Activated CD4-positive, alpha-beta T cell treated with anti-CD3 and anti-CD28 coated beads for 36 hours (primary cell): Measurements from ENCODE around the gene CHRNB2. TPM values are rescaled to one million over a fixed set of nuclear protein-coding genes. Genes with fewer than 3 reads are reported as not detected.
A peak's percentile ranks its signal among the peaks of the same experiment; 100 is the strongest.

Experiments used
- ATAC-seq: fragments of 200-7000 bp; cut with Tn5 transposase; one replicate; pipeline ENCODE4 v1.10.0; 2021; ENCODE audit warnings: mild to moderate bottlenecking, moderate library complexity
- CTCF ChIA-PET: fragments of 350-600 bp; sonication (Branson Sonifier 250); formaldehyde crosslinking; loops from one replicate; lab custom pipeline; 2021; ENCODE audit warnings: antibody characterized with exemption; lab: Charles Lee
- POLR2A ChIA-PET: fragments of 350-600 bp; sonication (Branson Sonifier 250); formaldehyde crosslinking; loops from one replicate; lab custom pipeline; 2021; ENCODE audit warnings: antibody characterized with exemption, inconsistent platforms; lab: Charles Lee
- DNase-seq: peaks from one replicate; pipeline ENCODE4 v3.0.0-alpha.2; 2020
- H3K27ac Mint-ChIP-seq: one replicate; pipeline ENCODE4 v1.8.0; 2021; ENCODE audit warnings: mixed read lengths
- H3K27me3 Mint-ChIP-seq: one replicate; pipeline ENCODE4 v1.8.0; 2021; ENCODE audit warnings: mixed read lengths
- H3K36me3 Mint-ChIP-seq: one replicate; pipeline ENCODE4 v1.8.0; 2021; ENCODE audit warnings: low read depth, mixed read lengths
- H3K4me1 Mint-ChIP-seq: one replicate; pipeline ENCODE4 v1.8.0; 2021; ENCODE audit warnings: mixed read lengths
- H3K4me3 Mint-ChIP-seq: one replicate; pipeline ENCODE4 v1.8.0; 2021; ENCODE audit warnings: mild to moderate bottlenecking, moderate library complexity, mixed read lengths
- H3K9me3 Mint-ChIP-seq: one replicate; pipeline ENCODE4 v1.8.0; 2021; ENCODE audit warnings: low read depth, mixed read lengths
- intact Hi-C, 2 experiments: fragments of 100-400 bp; cut with DNase I in 1 of 2; cut with micrococcal nuclease in 1 of 2; formaldehyde crosslinking; loops; one replicate each; pipeline versions ENCODE4 v1.14.2 to v1.15.1; 2022 to 2024; cut with DNase I, micrococcal nuclease
- total RNA-seq, 2 experiments: library from RNA; stranded (reverse); gene quantifications; one replicate each; pipeline ENCODE4 v1.2.3, GENCODE V29; 2021

Gene CHRNB2
- total RNA-seq, 2 experiments from 2014 or later = 0.07 TPM; not detected in 1

DNA sequence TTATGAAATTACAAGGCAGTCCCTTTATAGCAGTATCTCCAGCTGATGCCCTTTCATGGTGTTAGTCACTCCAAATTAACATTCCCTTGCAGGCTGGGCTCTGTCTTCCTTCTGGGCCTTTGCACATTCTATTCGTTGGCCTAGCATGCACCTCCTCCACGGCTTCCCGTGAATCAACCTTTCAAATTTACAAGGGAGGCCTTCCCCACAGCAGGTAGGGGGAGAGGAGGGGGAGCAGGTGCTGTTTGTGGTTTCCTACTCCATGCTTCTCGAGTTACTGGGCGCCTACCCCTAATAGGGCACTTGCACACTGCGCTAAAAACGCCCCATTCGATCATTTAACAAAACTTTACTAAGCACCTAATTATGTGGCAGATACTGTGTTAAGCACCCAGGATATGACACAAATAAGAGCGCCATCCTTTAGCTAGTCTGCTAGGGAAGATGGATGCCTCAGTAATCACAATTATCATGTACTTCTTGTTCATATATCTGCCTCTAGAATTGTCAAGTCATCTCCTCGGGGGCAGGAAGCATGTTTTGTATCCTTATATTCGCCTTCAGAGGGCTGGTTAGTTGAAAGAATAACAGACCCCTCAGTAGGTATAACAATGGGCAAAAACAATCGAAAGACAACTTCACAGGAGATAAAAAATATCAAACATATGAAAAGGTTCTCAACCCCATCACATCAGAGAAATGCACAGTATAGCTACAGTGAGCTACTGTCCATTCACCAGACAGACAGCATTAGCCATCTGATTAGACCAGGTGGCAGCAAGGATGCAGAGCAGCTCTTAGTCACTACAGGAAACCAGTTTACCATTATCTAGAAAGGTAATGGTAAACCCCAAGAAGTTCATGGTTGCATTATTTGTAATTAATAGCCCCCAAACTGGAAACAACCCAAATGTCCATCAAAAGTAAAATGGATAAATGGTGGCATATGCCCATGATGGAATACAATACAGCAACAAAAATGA lies 42.1 kb downstream of the CHRNB2 start:
- peak overlapping the region; percentile 95 for H3K4me3 Mint-ChIP-seq
- H3K4me1 Mint-ChIP-seq = peaks cover 64% of the 10 kb centered on the region
- H3K27ac Mint-ChIP-seq = peak overlapping the region; percentile 99
- DNase-seq = peak; percentile 77
- ChIA-PET POLR2A (interaction anchor here (1.1 kb wide), 1 partner anchor 17 kb away, joined by 5 read pairs; no protein-coding TSS in a partner anchor), CTCF (interaction anchor here (0.7 to 2.4 kb wide), 3 partner anchors 10 to 150 kb away, joined by 3 to 18 read pairs (median 5); no protein-coding TSS in a partner anchor)
- ATAC-seq = peak; percentile 59
- no peaks in the 10 kb centered on the region for H3K9me3 Mint-ChIP-seq
- H3K36me3 Mint-ChIP-seq = peaks cover 33% of the 10 kb centered on the region
- no peaks in the 10 kb centered on the region for H3K27me3 Mint-ChIP-seq
- intact Hi-C loops = loop anchor here (1.0 to 5.0 kb wide), 6 partner anchors 18 to 1062 kb away; partner anchors contain the start of genes IL6R (in 1 of the 2), PMVK (in 1 of the 2), S100A3 (in 1 of the 2) and S100A4 (in 1 of the 2)

DNA sequence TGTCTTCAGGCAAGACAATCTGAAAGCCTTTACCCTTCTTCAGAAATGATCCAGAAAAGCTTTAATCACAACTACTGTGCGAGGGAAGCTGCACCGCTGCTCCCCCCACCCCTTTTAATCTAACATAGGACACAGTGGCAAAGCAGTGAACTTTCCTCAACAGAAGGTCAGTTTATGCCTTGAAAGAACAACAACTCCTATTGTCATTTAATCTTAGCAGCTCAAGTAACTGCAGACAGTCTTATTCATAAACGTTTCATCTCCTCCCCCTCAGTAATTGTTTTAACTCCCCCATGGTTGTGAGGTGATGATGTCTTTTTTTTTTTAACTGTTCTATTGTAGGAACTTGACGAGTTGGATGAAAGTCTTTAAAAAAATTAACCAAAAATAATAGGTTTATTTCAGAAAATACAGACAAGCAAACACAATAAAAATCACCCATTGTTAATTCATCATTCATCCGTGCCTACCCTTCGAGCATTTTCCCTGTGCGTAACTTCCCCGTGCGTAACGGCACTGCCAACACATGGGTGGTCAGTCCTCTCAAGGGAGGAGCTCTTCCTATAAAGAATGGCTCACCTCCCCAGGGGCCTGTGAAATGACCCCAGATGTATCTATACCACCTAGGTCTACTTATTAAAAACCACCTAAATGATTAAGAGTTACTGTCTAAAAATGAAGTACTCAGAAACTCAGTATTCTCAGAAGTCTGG lies 43.7 kb downstream of the CHRNB2 start:
- Mint-ChIP-seq H3K27me3 (no peaks in the 10 kb centered on the region), H3K27ac (peak overlapping the region; percentile 99), H3K36me3 (peaks cover 17% of the 10 kb centered on the region), H3K4me1 (peaks cover 64% of the 10 kb centered on the region), H3K9me3 (no peaks in the 10 kb centered on the region), H3K4me3 (no peak overlapping the region)
- POLR2A ChIA-PET = interaction anchor here (0.7 to 1.0 kb wide), 2 partner anchors 16 to 116 kb away, joined by 3 to 7 read pairs; no protein-coding TSS in a partner anchor
- DNase-seq = no peak
- intact Hi-C loops = no loop called here
- ATAC-seq = no peak
- CTCF ChIA-PET = interaction anchor here (0.6 kb wide), 2 partner anchors 17 to 69 kb away, joined by 3 read pairs; no protein-coding TSS in a partner anchor

DNA sequence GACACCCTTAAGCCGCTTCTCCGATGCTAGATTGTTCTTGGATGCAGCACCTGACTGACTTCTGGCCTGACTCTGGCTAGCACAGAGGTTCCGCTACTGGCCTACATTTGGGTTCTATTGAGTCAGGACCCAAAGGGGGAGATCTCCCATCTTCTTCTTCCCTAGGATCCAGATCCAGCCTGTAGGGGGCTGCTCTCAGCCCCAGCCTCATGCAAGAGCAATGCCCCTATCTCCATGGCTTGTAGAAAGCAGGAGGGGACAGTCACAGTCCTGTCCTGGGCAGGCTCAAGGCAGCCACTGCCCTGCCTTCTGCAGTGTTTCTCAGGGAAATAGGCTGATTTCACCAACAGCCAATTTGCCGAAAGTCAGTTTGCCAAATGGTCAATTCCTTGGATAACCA lies 46.7 kb downstream of the CHRNB2 start:
- ChIA-PET CTCF (interaction anchor here (0.8 to 1.1 kb wide), 2 partner anchors 35 to 55 kb away, joined by 3 to 4 read pairs; no protein-coding TSS in a partner anchor), POLR2A (no interaction called here)
- H3K27ac Mint-ChIP-seq = peak overlapping the region; percentile 81
- ATAC-seq (no peak), DNase-seq (no peak)
- peaks cover 65% of the 10 kb centered on the region for H3K4me1 Mint-ChIP-seq
- intact Hi-C loops = no loop called here
- H3K36me3 Mint-ChIP-seq = peaks cover 11% of the 10 kb centered on the region
- no peak overlapping the region for H3K4me3 Mint-ChIP-seq
- no peaks in the 10 kb centered on the region for H3K9me3 Mint-ChIP-seq
- H3K27me3 Mint-ChIP-seq = no peaks in the 10 kb centered on the region

DNA sequence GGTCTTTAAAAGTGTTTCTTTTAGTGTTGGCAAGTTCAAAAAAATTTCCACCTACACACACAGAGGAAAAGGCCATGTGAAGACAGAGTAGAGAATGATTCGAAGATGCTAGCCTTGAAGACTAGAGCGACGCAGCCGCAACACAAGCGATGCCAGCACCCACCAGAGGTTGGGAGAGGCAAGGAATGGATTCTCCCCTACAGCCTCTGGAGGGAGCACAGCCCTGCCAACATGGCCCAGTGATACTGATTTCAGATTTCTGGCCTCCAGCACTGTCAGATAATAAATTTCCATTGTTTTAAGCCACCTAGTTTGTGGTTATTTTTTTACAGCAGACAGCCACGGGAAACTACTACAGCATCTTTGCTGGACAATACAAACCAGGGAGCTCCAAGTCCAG lies 47.3 kb downstream of the CHRNB2 start:
- Mint-ChIP-seq H3K36me3 (peaks cover 11% of the 10 kb centered on the region), H3K4me3 (no peak overlapping the region), H3K27me3 (no peaks in the 10 kb centered on the region), H3K27ac (peak overlapping the region; percentile 81), H3K9me3 (no peaks in the 10 kb centered on the region), H3K4me1 (peaks cover 61% of the 10 kb centered on the region)
- intact Hi-C loops = no loop called here
- CTCF ChIA-PET = no interaction called here
- DNase-seq (no peak), ATAC-seq (peak; percentile 34)
- POLR2A ChIA-PET = no interaction called here

DNA sequence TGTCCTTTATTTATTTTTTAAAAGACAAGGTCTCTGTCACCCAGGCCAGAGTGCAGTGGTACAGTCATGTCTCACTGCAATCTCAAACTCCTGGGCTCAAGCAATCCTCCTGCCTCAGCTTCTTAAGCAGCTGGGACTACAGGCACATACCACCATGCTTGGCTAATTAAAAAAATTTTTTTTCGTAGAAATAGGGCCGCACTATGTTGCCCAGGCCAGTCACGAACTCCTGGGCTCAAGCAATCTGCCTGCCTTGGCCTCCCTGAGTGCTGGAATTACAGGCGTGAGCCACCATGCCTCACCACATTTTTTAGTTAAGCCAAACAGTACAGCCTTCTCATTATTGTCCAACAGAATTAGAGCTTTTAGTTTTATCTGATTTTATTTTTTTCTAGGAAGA lies 47.8 kb downstream of the CHRNB2 start:
- ChIA-PET POLR2A (no interaction called here), CTCF (interaction anchor here (0.6 kb wide), 1 partner anchor 324 kb away, joined by 3 read pairs; no protein-coding TSS in a partner anchor)
- Mint-ChIP-seq H3K4me1 (peaks cover 59% of the 10 kb centered on the region), H3K36me3 (peaks cover 9% of the 10 kb centered on the region), H3K4me3 (no peak overlapping the region), H3K9me3 (no peaks in the 10 kb centered on the region), H3K27me3 (no peaks in the 10 kb centered on the region), H3K27ac (no peak overlapping the region)
- no peak for DNase-seq
- intact Hi-C loops = no loop called here
- no peak for ATAC-seq

DNA sequence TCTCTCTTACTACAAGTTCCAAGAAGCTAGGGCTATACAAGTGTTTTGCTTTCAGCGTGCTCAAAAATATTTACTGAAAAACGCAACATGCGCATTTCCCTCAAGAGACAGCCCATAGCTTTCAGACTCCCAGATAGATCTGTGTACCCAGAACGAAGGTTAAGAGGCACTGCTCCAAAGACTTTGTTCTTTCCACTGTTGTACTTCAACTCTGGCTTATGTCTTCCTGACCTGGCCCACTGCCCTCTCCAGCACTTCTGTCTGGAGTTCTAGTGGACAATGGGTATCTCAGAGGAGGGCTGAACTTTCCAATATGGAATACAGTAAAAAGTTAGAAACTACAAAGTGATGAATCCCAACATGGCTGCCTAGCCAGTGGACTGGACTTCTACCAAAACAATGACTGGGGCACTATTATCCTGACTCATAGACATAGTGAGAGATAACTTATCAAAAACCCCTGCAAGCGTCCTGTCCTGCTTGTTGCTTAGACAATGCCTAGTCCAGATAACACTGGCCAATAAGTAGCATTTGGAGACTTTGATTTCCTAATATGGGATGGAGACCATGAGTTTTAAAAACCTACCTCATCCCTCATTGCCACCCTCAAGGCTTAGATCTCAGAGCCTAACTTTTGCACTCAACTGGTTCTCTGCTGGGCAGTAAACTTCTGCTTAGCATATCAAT lies 49.2 kb downstream of the CHRNB2 start:
- ChIA-PET POLR2A (no interaction called here), CTCF (interaction anchor here (0.6 kb wide), 2 partner anchors 57 to 131 kb away, joined by 3 to 5 read pairs; no protein-coding TSS in a partner anchor)
- Mint-ChIP-seq H3K9me3 (no peaks in the 10 kb centered on the region), H3K4me1 (peaks cover 52% of the 10 kb centered on the region), H3K36me3 (peaks cover 8% of the 10 kb centered on the region), H3K27me3 (no peaks in the 10 kb centered on the region), H3K27ac (no peak overlapping the region), H3K4me3 (no peak overlapping the region)
- intact Hi-C loops = no loop called here
- DNase-seq = no peak
- no peak for ATAC-seq

DNA sequence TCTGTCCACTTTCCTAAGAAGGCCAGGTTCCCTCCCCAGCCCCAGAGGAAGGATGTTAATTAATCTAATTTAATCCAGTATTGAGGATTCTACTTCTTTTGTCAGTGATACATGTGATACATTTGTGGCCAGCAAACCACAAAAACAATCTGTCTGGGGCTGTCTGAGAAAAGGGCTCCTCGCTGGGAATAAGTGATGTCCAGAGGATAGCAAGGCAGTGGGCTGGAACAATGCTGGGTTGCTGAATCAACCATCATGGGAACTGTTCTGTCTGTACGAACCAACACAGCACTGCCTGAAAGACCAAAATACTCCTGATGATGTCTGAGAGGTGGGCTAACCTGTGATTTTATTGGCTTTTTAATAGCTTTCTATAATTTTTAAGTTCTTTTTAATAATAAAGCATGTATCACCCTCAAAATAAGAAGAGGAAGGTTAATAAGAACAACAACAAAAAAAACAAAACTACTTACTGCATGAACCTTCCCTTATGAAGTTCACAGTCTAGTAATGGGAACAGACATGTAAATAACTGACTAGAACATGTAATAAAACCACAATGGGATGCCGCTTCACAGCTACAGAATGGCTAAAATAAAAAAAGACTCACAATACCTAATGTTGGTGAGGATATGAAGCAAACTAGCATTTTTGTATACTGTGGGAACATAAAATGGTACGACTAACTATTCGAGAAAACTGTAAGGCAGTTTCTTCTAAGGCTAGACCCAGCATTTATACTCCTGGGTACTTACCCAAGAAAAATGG lies 51.8 kb downstream of the CHRNB2 start:
- ATAC-seq (no peak), DNase-seq (no peak)
- peaks cover 63% of the 10 kb centered on the region for H3K4me1 Mint-ChIP-seq
- no peak overlapping the region for H3K4me3 Mint-ChIP-seq
- intact Hi-C loops = no loop called here
- H3K9me3 Mint-ChIP-seq = no peaks in the 10 kb centered on the region
- ChIA-PET POLR2A (no interaction called here), CTCF (interaction anchor here (0.8 kb wide), 1 partner anchor 8 kb away, joined by 3 read pairs; no protein-coding TSS in a partner anchor)
- H3K27me3 Mint-ChIP-seq = no peaks in the 10 kb centered on the region
- H3K27ac Mint-ChIP-seq = no peak overlapping the region
- H3K36me3 Mint-ChIP-seq = peaks cover 23% of the 10 kb centered on the region

DNA sequence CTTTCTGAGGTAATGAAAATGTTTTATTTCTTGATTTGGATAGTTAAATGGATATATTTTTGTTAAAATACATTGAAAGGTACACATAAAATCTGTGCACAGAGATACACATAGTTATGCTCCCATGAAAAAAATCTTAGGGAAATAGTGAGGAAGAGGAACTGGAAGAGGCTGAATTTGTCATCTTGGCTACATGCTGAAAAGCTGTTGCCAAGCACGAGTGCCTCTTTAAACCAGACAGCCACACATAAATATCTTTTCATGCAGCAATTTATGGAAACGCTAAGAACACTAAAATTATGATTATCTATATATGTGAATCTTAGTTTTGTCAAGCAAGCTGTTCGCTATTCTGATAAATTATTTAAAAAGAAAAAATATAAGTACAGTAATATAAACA lies 53.2 kb downstream of the CHRNB2 start:
- H3K36me3 Mint-ChIP-seq = peaks cover 31% of the 10 kb centered on the region
- DNase-seq = no peak
- POLR2A ChIA-PET = interaction anchor here (0.7 kb wide), 1 partner anchor 51 kb away, joined by 7 read pairs; no protein-coding TSS in a partner anchor

DNA sequence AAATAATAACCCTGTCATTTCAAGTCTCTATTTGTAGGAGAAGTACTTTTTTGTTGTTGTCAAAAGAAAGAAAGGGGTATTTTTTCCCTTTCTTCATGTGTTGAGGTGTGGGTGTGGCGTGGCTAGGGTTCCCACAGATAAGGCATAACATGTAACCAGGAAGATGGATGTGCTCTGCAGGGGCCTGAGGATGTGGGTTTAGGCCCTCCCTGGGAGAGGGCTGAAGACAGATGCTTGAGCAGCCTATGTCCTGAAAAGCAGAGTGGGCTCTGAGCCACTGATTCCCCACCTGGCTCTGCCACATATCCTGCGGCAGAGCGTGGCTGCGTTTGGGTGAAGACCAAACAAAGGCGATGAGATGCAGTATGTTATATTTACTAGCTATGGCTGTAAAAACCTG lies 54.3 kb downstream of the CHRNB2 start:
- POLR2A ChIA-PET = no interaction called here

More for the DNA sequence above, 53.2 kb downstream of the CHRNB2 start:
- Mint-ChIP-seq H3K9me3 (no peaks in the 10 kb centered on the region), H3K4me3 (no peak overlapping the region), H3K27me3 (no peaks in the 10 kb centered on the region), H3K27ac (no peak overlapping the region), H3K4me1 (peaks cover 62% of the 10 kb centered on the region)
- intact Hi-C loops = no loop called here
- ATAC-seq = no peak
- CTCF ChIA-PET = interaction anchor here (0.9 to 1.2 kb wide), 2 partner anchors 49 to 247 kb away, joined by 3 read pairs; no protein-coding TSS in a partner anchor

DNA sequence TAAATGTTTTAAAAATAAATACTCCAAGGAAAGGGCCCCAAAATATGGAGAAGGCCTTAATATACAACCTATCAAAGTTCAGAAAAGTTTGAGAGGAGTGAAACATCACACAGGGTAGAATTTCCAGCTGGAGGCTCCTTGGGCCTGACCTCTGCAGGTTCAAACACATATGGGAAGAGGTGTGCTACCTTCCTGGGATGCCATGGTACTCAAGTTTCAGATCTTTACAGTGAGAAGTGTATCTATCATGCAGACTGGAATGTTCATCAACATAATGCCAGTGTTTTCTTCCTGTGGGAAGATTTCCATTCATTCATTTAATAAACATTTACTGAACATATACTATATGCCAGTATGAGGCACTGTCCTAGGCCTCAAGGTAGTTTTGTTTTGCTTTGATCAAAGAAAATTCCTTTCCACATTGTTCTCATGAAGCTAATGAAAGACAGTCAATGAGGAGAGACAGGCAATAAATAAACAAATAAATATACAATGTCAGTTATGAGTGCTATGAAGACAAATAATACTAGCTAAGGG lies 55.0 kb downstream of the CHRNB2 start:
- DNase-seq (no peak), ATAC-seq (no peak)
- Mint-ChIP-seq H3K4me1 (peaks cover 60% of the 10 kb centered on the region), H3K27ac (no peak overlapping the region), H3K9me3 (no peaks in the 10 kb centered on the region), H3K4me3 (no peak overlapping the region), H3K36me3 (peaks cover 38% of the 10 kb centered on the region), H3K27me3 (no peaks in the 10 kb centered on the region)
- intact Hi-C loops = no loop called here
- ChIA-PET CTCF (interaction anchor here (0.6 to 1.2 kb wide), 2 partner anchors 127 to 315 kb away, joined by 4 to 6 read pairs; no protein-coding TSS in a partner anchor), POLR2A (no interaction called here)

More for the DNA sequence above, 54.3 kb downstream of the CHRNB2 start:
- intact Hi-C loops = no loop called here
- H3K36me3 Mint-ChIP-seq = peaks cover 36% of the 10 kb centered on the region
- H3K27ac Mint-ChIP-seq = peak overlapping the region; percentile 4
- no peaks in the 10 kb centered on the region for H3K9me3 Mint-ChIP-seq
- peak; percentile 27 for ATAC-seq
- H3K4me1 Mint-ChIP-seq = peaks cover 63% of the 10 kb centered on the region
- no peaks in the 10 kb centered on the region for H3K27me3 Mint-ChIP-seq
- DNase-seq = no peak
- CTCF ChIA-PET = interaction anchor here (0.6 kb wide), 1 partner anchor 126 kb away, joined by 6 read pairs; no protein-coding TSS in a partner anchor
- H3K4me3 Mint-ChIP-seq = no peak overlapping the region
